NOMO-1 treated with dmso at 0.1 percent for 144 hours (cell line): ENCODE measurements around the gene CCDC38.

Experiments used
- DNase-seq: peaks from one replicate; lab custom pipeline; 2025; ENCODE audit not compliant: unreplicated experiment; lab: John Stamatoyannopoulos, UW

Gene CCDC38

GRCh38 chr12:95962222-95962621 is 19.8 kb upstream of the CCDC38 start:
- DNase-seq, result no peak

GRCh38 chr12:95960241-95960640 is 17.8 kb upstream of the CCDC38 start:
- DNase-seq, result no peak

GRCh38 chr12:95959107-95959506 is 16.7 kb upstream of the CCDC38 start:
- DNase-seq, result no peak

- no peak for DNase-seq
These were observed 14.2 kb upstream of the CCDC38 start for GRCh38 chr12:95956557-95957145.

- no peak for DNase-seq
These were observed 13.2 kb upstream of the CCDC38 start for GRCh38 chr12:95955549-95956159.

- DNase-seq, result no peak
These were observed 10.6 kb upstream of the CCDC38 start for GRCh38 chr12:95953000-95953399.

- no peak for DNase-seq
These were observed 9.1 kb upstream of the CCDC38 start for GRCh38 chr12:95951515-95951914.

GRCh38 chr12:95949477-95950206 is 7.2 kb upstream of the CCDC38 start:
- DNase-seq, result no peak

- no peak for DNase-seq
These were observed 1.8 kb upstream of the CCDC38 start for GRCh38 chr12:95944108-95944704.

- peak; percentile 34 for DNase-seq
These were observed 972 bp upstream of the CCDC38 start, which contains the start of gene AMDHD1 for GRCh38 chr12:95943330-95943842. TSS of gene AMDHD1 (plus strand) at chr12:95943331. CDS start at chr12:95943399, 68 bp downstream.

- DNase-seq, result no peak
These were observed 302 bp downstream of the CCDC38 start for GRCh38 chr12:95942101-95942523.

- no peak for DNase-seq
These were observed 1.9 kb downstream of the CCDC38 start for GRCh38 chr12:95940514-95940913.

- no peak for DNase-seq
These were observed 20.2 kb downstream of the CCDC38 start for GRCh38 chr12:95922231-95922630.

GRCh38 chr12:95919110-95919509 is 23.3 kb downstream of the CCDC38 start:
- no peak for DNase-seq

- peak; percentile 36 for DNase-seq
These were observed 24.0 kb downstream of the CCDC38 start for GRCh38 chr12:95918194-95918993.

- DNase-seq, result no peak
These were observed 32.5 kb downstream of the CCDC38 start for GRCh38 chr12:95909871-95910270.

- DNase-seq, result no peak
These were observed 33.8 kb downstream of the CCDC38 start for GRCh38 chr12:95908573-95908972.

GRCh38 chr12:95898081-95898480 is 44.3 kb downstream of the CCDC38 start:
- no peak for DNase-seq

GRCh38 chr12:95896846-95897245 is 45.6 kb downstream of the CCDC38 start:
- DNase-seq, result no peak

- DNase-seq, result no peak
These were observed 51.5 kb downstream of the CCDC38 start for GRCh38 chr12:95890958-95891357.

GRCh38 chr12:95887311-95887710 is 55.1 kb downstream of the CCDC38 start:
- DNase-seq, result no peak
